Measurements from ENCODE around the gene VAT1L. TPM values are rescaled to one million over a fixed set of nuclear protein-coding genes. Genes with fewer than 3 reads are reported as not detected.
A peak's percentile ranks its signal among the peaks of the same experiment; 100 is the strongest.

The VAT1L gene
- polyA plus RNA-seq, 3 donors from 2014 or later, result not detected

- H3K4me1 Mint-ChIP-seq, result no peaks in the 10 kb centered on the region
- DNase-seq, result no peak
- H3K4me3 Mint-ChIP-seq, result no peak overlapping the region
- H3K36me3 Mint-ChIP-seq, result no peaks in the 10 kb centered on the region
- peaks cover 0 to 2% (median 0%) of the 10 kb centered on the region in 6 donors for H3K9me3 Mint-ChIP-seq
- peaks cover 0 to 6% (median 2%) of the 10 kb centered on the region in 3 donors for H3K27me3 Mint-ChIP-seq (ENCODE audit: low read depth in 3 of 3)
- no peak overlapping the region for H3K27ac Mint-ChIP-seq
Measured at GRCh38 chr16:77961814-77962213, 173.4 kb downstream of the VAT1L start.

GRCh38 chr16:77962689-77963088 is 174.3 kb downstream of the VAT1L start:
- peaks cover 0 to 2% (median 0%) of the 10 kb centered on the region in 6 donors for H3K9me3 Mint-ChIP-seq
- no peaks in the 10 kb centered on the region for H3K36me3 Mint-ChIP-seq
- H3K4me1 Mint-ChIP-seq, result no peaks in the 10 kb centered on the region
- no peak for DNase-seq
- H3K4me3 Mint-ChIP-seq, result peak overlapping the region in 2 of 5 donors; percentile 58
- peaks cover 0 to 6% (median 2%) of the 10 kb centered on the region in 3 donors for H3K27me3 Mint-ChIP-seq (ENCODE audit: low read depth in 3 of 3)
- H3K27ac Mint-ChIP-seq, result no peak overlapping the region

GRCh38 chr16:77963185-77964044 is 175.1 kb downstream of the VAT1L start:
- H3K36me3 Mint-ChIP-seq, result no peaks in the 10 kb centered on the region
- no peak for DNase-seq
- H3K27ac Mint-ChIP-seq, result peak overlapping the region in 1 of 6 donors; percentile 20
- H3K4me3 Mint-ChIP-seq, result peak overlapping the region in 2 of 5 donors; percentile 58
- H3K4me1 Mint-ChIP-seq, result no peaks in the 10 kb centered on the region
- H3K9me3 Mint-ChIP-seq, result peaks cover 0 to 2% (median 0%) of the 10 kb centered on the region in 6 donors
- peaks cover 0 to 6% (median 2%) of the 10 kb centered on the region in 3 donors for H3K27me3 Mint-ChIP-seq (ENCODE audit: low read depth in 3 of 3)

GRCh38 chr16:77965346-77965745 is 177.0 kb downstream of the VAT1L start:
- H3K4me1 Mint-ChIP-seq, result no peaks in the 10 kb centered on the region
- H3K36me3 Mint-ChIP-seq, result no peaks in the 10 kb centered on the region
- no peak overlapping the region for H3K4me3 Mint-ChIP-seq
- no peak for DNase-seq
- H3K27me3 Mint-ChIP-seq (ENCODE audit: low read depth in 3 of 3), result peaks cover 2 to 6% (median 5%) of the 10 kb centered on the region in 3 donors
- H3K9me3 Mint-ChIP-seq, result no peaks in the 10 kb centered on the region
- no peak overlapping the region for H3K27ac Mint-ChIP-seq

- no peak overlapping the region for H3K4me3 Mint-ChIP-seq
- H3K9me3 Mint-ChIP-seq, result no peaks in the 10 kb centered on the region
- H3K36me3 Mint-ChIP-seq, result no peaks in the 10 kb centered on the region
- no peaks in the 10 kb centered on the region for H3K4me1 Mint-ChIP-seq
- no peak overlapping the region for H3K27ac Mint-ChIP-seq
- no peak for DNase-seq
- peaks cover 2 to 9% (median 6%) of the 10 kb centered on the region in 3 donors for H3K27me3 Mint-ChIP-seq (ENCODE audit: low read depth in 3 of 3)
Measured at GRCh38 chr16:77967054-77967904, 178.9 kb downstream of the VAT1L start.

- H3K4me3 Mint-ChIP-seq, result no peak overlapping the region
- H3K9me3 Mint-ChIP-seq, result no peaks in the 10 kb centered on the region
- peaks cover under 1 to 9% (median 1%) of the 10 kb centered on the region in 3 donors for H3K27me3 Mint-ChIP-seq (ENCODE audit: low read depth in 3 of 3)
- no peaks in the 10 kb centered on the region for H3K4me1 Mint-ChIP-seq
- no peaks in the 10 kb centered on the region for H3K36me3 Mint-ChIP-seq
- H3K27ac Mint-ChIP-seq, result no peak overlapping the region
- no peak for DNase-seq
Measured at GRCh38 chr16:77969861-77970260, 181.5 kb downstream of the VAT1L start.

- Mint-ChIP-seq H3K36me3 (no peaks in the 10 kb centered on the region), H3K4me3 (no peak overlapping the region), H3K27me3 (ENCODE audit: low read depth in 3 of 3) (peaks cover 0 to 9% (median 2%) of the 10 kb centered on the region in 3 donors), H3K4me1 (no peaks in the 10 kb centered on the region), H3K27ac (no peak overlapping the region), H3K9me3 (no peaks in the 10 kb centered on the region)
- no peak for DNase-seq
Measured at GRCh38 chr16:77970371-77970770, 182.0 kb downstream of the VAT1L start.

- Mint-ChIP-seq H3K9me3 (no peaks in the 10 kb centered on the region), H3K4me1 (no peaks in the 10 kb centered on the region), H3K27me3 (ENCODE audit: low read depth in 3 of 3) (peaks cover 0 to 15% (median 2%) of the 10 kb centered on the region in 3 donors), H3K36me3 (no peaks in the 10 kb centered on the region), H3K4me3 (no peak overlapping the region), H3K27ac (no peak overlapping the region)
- peak; percentile 38 to 53 (median 46) for DNase-seq
Measured at GRCh38 chr16:77971306-77972061, 183.1 kb downstream of the VAT1L start.

- H3K4me3 Mint-ChIP-seq, result no peak overlapping the region
- H3K27me3 Mint-ChIP-seq (ENCODE audit: low read depth in 3 of 3), result peaks cover 0 to 15% (median 2%) of the 10 kb centered on the region in 3 donors
- no peaks in the 10 kb centered on the region for H3K36me3 Mint-ChIP-seq
- H3K9me3 Mint-ChIP-seq, result no peaks in the 10 kb centered on the region
- H3K27ac Mint-ChIP-seq, result no peak overlapping the region
- no peak for DNase-seq
- no peaks in the 10 kb centered on the region for H3K4me1 Mint-ChIP-seq
Measured at GRCh38 chr16:77972062-77972392, 183.7 kb downstream of the VAT1L start.

GRCh38 chr16:77974883-77975282 is 186.5 kb downstream of the VAT1L start:
- no peaks in the 10 kb centered on the region for H3K4me1 Mint-ChIP-seq
- no peak overlapping the region for H3K27ac Mint-ChIP-seq
- no peaks in the 10 kb centered on the region for H3K36me3 Mint-ChIP-seq
- H3K9me3 Mint-ChIP-seq, result no peaks in the 10 kb centered on the region
- peaks cover 0 to 13% (median 8%) of the 10 kb centered on the region in 3 donors for H3K27me3 Mint-ChIP-seq (ENCODE audit: low read depth in 3 of 3)
- H3K4me3 Mint-ChIP-seq, result no peak overlapping the region
- DNase-seq, result no peak

- Mint-ChIP-seq H3K4me1 (no peaks in the 10 kb centered on the region), H3K27me3 (ENCODE audit: low read depth in 3 of 3) (peaks cover 0 to 13% (median 8%) of the 10 kb centered on the region in 3 donors), H3K36me3 (no peaks in the 10 kb centered on the region), H3K4me3 (no peak overlapping the region), H3K9me3 (no peaks in the 10 kb centered on the region), H3K27ac (no peak overlapping the region)
- DNase-seq, result no peak
Measured at GRCh38 chr16:77975942-77976341, 187.6 kb downstream of the VAT1L start.

GRCh38 chr16:77977339-77977738 is 189.0 kb downstream of the VAT1L start:
- Mint-ChIP-seq H3K4me1 (no peaks in the 10 kb centered on the region), H3K27me3 (ENCODE audit: low read depth in 3 of 3) (peaks cover 0 to 10% (median 8%) of the 10 kb centered on the region in 3 donors), H3K36me3 (no peaks in the 10 kb centered on the region)

GRCh38 chr16:77985111-77985510 is 196.7 kb downstream of the VAT1L start:
- Mint-ChIP-seq H3K27me3 (ENCODE audit: low read depth in 3 of 3) (peaks cover 2 to 3% (median 3%) of the 10 kb centered on the region in 3 donors), H3K27ac (no peak overlapping the region), H3K36me3 (no peaks in the 10 kb centered on the region), H3K9me3 (no peaks in the 10 kb centered on the region), H3K4me3 (no peak overlapping the region), H3K4me1 (no peaks in the 10 kb centered on the region)
- no peak for DNase-seq

More at GRCh38 chr16:77977339-77977738, 189.0 kb downstream of the VAT1L start:
- no peak overlapping the region for H3K27ac Mint-ChIP-seq
- no peak for DNase-seq
- H3K9me3 Mint-ChIP-seq, result no peaks in the 10 kb centered on the region
- H3K4me3 Mint-ChIP-seq, result no peak overlapping the region
